GM12801 (cell line): ENCODE measurements around the gene MCFD2.

Experiments
- TF ChIP-seq, protein P1 (sequence below): IDR thresholded peaks from one replicate; pipeline ENCODE4 v1.5.1; 2011; ENCODE audit warnings: control low read depth; ENCODE audit not compliant: insufficient read length; ENCODE audit errors: extremely low read depth

MCFD2 gene

DNA sequence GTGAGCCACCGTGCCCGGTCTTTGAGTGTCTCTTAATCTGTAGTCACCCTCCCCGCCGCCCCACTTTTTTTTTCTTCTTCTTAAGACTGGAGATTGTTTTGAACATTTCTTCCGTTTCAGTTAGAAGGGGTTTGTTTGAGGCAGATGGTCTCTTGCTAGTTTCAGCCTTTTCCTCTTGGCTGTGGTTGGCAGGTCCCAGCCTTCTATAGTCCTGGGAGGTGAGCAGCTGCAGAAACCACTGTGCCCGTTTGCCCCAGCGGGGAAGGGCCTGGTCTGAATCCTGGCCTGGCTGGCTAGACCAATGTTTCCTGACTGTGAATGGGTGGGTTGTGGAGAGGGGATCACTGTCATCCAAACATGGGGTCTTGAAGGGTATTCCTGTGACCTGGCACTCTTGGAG is 30.1 kb upstream of the MCFD2 start:
- TF ChIP-seq, protein P1, sequence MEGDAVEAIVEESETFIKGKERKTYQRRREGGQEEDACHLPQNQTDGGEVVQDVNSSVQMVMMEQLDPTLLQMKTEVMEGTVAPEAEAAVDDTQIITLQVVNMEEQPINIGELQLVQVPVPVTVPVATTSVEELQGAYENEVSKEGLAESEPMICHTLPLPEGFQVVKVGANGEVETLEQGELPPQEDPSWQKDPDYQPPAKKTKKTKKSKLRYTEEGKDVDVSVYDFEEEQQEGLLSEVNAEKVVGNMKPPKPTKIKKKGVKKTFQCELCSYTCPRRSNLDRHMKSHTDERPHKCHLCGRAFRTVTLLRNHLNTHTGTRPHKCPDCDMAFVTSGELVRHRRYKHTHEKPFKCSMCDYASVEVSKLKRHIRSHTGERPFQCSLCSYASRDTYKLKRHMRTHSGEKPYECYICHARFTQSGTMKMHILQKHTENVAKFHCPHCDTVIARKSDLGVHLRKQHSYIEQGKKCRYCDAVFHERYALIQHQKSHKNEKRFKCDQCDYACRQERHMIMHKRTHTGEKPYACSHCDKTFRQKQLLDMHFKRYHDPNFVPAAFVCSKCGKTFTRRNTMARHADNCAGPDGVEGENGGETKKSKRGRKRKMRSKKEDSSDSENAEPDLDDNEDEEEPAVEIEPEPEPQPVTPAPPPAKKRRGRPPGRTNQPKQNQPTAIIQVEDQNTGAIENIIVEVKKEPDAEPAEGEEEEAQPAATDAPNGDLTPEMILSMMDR: no peak

DNA sequence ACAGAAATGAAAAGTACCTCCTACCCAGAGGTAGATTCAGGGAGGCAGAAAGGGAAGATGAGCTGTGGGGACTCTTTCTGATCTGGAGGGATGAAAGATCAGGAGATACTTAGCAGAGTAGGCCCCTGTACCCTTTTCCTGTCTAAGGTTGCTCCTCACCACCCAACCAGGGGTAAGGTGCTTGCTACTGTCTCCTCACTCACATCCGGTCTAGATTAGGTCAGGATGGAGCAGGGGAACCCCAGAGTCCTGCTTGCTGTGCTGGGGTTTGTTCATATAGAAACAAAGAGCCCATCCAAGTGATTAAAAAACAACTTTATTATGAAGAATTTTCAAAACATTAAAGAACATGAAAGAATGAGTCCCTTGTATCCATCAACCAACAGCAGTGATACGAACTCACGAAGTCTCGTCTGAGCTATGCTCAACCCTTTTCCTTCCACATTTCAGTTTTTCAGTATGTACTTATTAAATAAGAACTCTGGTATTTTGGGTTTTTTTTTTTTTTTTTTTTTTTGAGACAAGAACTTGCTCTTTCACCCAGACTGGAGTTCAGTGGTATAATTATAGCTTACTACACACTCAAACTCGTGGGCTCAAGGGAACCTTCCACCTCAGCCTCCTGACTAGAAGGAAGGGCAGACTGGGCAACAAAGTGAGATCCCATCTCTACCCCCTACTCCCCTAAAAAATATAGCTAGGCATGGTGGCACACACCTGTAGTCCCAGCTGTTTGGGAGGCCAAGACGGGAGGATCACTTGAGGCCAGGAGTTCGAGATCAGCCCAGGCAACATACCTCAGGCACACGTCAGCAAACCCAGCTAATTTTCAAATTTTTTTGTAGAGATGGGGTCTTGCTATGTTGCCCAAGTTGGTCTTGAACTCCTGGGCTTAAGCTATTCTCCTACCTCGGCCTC is 28.5 kb upstream of the MCFD2 start:
- TF ChIP-seq, protein P1: no peak

DNA sequence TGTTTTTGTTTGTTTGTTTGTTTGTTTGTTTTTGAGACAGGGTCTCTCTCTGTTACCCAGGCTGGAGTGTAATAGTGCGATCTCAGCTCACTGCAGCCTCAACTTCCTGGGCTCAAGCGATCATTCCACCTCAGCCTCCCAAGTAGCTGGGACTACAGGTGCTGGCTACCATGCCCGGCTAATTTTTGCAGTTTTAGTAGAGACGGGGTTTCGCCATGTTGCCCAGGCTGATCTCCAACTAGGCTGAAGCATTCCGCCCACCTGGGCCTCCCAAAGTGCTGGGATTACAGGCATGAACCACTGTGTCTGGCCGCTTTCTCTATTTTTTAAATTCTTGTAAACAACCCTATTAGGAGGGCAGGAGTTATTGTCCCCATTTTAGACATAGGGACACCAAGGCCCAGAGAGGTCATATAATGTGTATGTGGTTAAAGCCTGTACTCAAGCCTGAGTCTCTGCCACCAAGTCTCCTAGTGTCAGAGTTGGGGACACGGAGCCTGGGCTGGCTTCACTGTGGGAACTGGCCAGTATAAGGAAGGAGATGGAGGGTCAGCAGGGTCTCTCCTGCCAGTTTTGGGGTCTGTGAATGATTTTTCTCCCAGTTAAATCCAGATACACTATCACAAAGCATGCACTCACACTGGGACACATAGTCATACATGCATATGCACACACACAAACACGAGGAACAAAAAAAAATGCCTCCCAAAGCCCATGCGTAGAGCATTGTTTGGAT is 27.5 kb upstream of the MCFD2 start:
- TF ChIP-seq, protein P1: no peak

DNA sequence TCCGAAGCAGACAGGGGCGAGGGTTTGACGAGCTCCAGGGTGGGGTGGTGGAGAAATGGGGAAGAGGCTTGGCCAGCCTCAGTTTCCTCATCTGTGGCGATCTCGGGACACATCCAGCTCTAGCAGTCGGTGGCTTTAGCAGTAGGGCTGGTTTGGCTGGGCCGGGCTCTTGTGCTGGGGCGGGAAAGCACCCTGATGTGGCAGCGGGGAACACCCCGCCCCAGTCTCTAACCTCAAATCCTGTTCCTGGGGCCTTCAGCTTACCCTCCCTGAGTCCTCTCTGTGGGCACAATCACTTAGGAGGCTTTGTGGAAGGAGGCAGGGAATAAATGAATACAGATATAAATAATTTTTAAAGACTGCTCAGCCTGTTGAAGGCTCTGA is 26.5 kb upstream of the MCFD2 start:
- TF ChIP-seq, protein P1: no peak

DNA sequence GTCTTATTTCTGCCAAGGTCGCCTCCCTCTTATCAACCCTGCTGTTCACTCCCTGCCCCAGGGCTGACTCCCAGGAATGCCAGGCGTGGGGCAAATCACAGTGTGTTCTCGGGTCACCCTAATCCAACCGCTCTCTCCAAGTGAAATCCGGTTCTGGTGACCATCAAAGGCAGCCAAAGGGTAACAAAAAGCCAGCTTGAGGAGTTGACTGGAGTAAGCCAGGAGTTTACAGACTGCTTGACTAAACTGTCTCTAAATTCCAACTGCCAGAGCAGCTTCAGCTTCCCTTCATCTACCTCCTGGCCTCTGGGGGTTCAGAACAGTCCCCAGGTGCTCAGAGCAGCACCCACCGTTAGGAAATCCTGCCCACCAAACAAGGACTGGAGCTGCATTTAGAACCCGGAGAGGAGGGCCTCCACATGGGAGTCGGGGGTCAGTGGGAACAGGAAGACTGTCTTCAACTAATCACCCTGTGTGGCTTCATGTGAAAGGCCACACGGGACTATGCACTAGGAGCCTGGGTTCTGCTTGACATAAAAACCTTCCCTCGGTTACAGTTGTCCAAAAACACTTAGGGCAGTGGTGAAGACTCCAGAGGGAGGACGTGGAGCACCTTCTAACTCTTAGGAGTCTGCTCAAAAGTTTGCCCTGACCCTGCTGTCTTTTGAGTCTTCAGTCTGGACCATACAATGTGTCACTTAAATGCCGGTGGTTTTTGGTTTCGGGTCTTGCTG is 24.2 kb upstream of the MCFD2 start:
- TF ChIP-seq, protein P1: no peak

DNA sequence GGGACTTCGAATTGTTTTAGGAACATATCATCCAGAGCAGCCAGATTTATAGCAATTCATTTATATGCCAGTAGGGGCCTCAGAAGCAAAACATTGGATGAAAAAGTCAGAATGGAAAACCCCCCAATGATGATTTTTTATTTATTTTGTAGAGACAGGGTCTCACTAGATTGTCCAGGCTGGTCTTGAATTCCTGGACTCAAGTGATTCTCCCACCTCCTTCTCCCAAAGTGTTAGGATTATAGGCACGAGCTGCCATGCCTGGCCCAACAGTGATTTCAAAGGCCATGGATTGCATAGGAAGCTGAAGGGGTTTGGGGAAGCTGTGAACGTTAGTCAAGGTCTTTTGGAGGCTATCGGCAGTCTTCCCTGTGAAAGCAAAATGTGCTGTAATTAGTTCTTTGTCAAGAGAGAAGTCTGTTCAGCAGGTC is 21.9 kb upstream of the MCFD2 start:
- TF ChIP-seq, protein P1: no peak

DNA sequence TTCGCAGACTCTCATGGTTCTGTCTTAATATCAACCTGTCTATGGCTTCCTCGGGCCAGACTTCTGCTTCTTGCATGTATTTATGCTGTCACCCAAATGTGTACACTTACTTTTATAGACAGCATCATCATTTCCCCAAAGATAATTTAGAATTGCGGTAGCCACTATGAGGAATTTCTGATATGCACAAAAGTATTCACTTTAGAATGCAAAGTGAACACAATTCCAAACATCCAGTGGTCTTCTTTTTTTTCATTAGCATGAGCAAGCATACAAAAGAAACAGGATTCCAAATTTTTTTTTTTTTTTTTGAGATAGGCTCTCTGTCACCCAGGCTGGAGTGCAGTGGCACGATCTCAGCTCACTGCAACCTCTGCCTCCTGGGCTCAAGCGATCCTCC is 21.0 kb upstream of the MCFD2 start:
- TF ChIP-seq, protein P1: no peak
